Measurements from ENCODE around the gene SNX4. TPM values are rescaled to one million over a fixed set of nuclear protein-coding genes. Genes with fewer than 3 reads are reported as not detected.
"Not testable (repeated sequence)": the region's sequence is repeated elsewhere in the genome, so short reads cannot be mapped to it uniquely, and the experiment has no call there.

SNX4 gene
- total and polyA plus RNA-seq, 5 donors from 2014 or later = 23.0 to 36.6 (median 26.0) TPM

DNA sequence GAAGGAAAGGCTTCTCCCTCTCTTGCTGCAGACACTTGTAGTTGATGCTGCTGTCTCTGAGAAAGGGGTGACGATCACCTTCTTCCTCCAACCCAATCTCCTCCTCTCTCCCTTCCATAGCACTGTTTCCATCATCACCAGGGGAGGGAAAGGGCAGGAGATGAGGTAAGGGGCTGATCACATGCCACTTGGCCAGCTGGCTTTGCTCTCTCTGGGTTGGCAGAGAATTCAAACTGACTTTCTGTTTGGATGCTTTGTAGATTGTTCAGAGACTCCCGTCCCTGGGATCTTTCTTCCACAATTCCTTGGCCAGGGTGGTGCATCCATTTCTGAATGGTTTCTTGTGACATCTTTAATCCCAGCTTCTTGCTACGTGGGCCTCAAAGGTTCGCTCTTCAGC lies 101.7 kb downstream of the SNX4 start:
- no peaks in the 10 kb centered on the region for H3K36me3 Mint-ChIP-seq
- no peak for ATAC-seq (ENCODE audit: low read depth in 2 of 2)
- no peaks in the 10 kb centered on the region for H3K4me1 ChIP-seq (ENCODE audit: control insufficient read depth, insufficient read depth, low read length, poor library complexity, severe bottlenecking)

DNA sequence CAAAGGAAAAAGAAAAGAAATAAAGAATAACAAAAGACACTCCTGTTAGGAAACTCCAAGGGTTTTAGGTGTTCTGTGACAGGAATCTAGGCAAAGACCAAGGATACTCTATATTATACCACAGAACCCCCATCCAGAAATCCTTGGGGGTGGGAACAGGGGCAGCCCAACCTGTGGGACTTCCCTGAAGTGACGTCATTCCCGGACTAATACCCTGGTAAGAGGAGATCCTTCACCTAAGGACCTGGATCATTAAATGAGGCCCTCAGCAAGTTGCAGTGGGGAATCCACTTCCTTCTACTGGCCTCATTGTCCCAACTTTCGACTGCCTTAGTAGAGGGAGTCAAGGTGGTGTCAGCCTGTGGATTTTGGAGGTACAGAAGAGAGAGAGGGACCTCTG lies 103.8 kb downstream of the SNX4 start:
- ATAC-seq (ENCODE audit: low read depth in 2 of 2) = no peak
- peaks cover 6% of the 10 kb centered on the region for H3K27me3 Mint-ChIP-seq
- H3K36me3 Mint-ChIP-seq = no peaks in the 10 kb centered on the region
- Histone ChIP-seq H3K4me1 (ENCODE audit: control insufficient read depth, insufficient read depth, low read length, poor library complexity, severe bottlenecking) (no peaks in the 10 kb centered on the region), H3K27ac (ENCODE audit: insufficient read depth, low read length, poor library complexity, severe bottlenecking) (no peak overlapping the region), H3K9me3 (ENCODE audit: control insufficient read depth in 2 of 2, low read length in 2 of 2) (no peaks in the 10 kb centered on the region), H3K27me3 (ENCODE audit: control insufficient read depth, insufficient read depth, low read length) (no peaks in the 10 kb centered on the region), H3K36me3 (ENCODE audit: control insufficient read depth, insufficient read depth, low read length) (no peaks in the 10 kb centered on the region), H3K4me3 (ENCODE audit: low read depth, low read length) (no peak overlapping the region)
- H3K4me1 Mint-ChIP-seq = no peaks in the 10 kb centered on the region
- no peak for DNase-seq
- peaks cover 0 to 4% (median 0%) of the 10 kb centered on the region in 7 donors for H3K9me3 Mint-ChIP-seq
- no peak overlapping the region for H3K27ac Mint-ChIP-seq
- H3K4me3 Mint-ChIP-seq = no peak overlapping the region

More for the DNA sequence above, 101.7 kb downstream of the SNX4 start:
- no peak for DNase-seq
- H3K4me1 Mint-ChIP-seq = no peaks in the 10 kb centered on the region
- Histone ChIP-seq H3K27ac (ENCODE audit: insufficient read depth, low read length, poor library complexity, severe bottlenecking) (no peak overlapping the region), H3K4me3 (ENCODE audit: low read depth, low read length) (no peak overlapping the region), H3K27me3 (ENCODE audit: control insufficient read depth, insufficient read depth, low read length) (no peaks in the 10 kb centered on the region), H3K9me3 (ENCODE audit: control insufficient read depth in 2 of 2, low read length in 2 of 2) (no peaks in the 10 kb centered on the region), H3K36me3 (ENCODE audit: control insufficient read depth, insufficient read depth, low read length) (no peaks in the 10 kb centered on the region)
- peaks cover 13% of the 10 kb centered on the region for H3K27me3 Mint-ChIP-seq
- no peak overlapping the region for H3K27ac Mint-ChIP-seq
- H3K9me3 Mint-ChIP-seq = peaks cover 0 to 2% (median 0%) of the 10 kb centered on the region in 7 donors
- no peak overlapping the region for H3K4me3 Mint-ChIP-seq

DNA sequence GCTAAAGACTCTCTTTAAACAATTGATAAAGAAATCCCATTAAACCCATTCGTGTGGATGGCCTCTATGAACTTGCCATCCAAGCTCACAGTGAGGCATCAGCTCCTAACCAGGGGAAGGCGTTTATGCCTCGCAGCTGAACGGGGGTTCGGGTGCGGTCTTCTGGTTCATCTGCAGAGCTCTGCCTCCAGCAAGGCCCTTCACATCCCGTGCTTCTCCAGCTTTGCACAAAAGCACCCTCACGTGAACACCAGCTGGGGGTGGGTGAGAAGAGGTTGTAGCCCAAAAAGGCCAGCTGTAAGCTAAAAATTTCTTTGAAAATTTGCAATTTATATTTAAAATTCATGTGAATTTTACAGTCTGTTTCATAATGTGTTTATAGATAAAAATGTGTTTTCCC lies 105.3 kb downstream of the SNX4 start:
- H3K36me3 Mint-ChIP-seq = no peaks in the 10 kb centered on the region

DNA sequence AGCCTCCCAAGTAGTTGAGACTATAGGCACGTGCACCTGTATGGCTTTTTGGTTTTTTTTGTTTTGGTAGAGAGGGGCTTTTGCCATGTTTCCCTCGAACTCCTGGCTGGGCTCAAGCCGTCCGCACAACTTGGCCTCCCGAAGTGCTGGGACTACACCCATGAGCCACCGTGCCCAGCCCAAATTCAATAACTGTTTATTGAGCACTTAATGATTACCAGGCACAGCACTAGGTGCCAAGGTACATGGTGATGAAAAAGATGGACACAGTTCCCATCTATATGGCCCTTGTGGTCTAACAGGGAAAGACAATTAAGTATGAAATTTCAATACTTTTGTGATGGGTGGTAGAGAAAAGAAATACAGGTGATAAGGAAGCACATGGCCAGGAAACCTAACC lies 109.1 kb downstream of the SNX4 start:
- Histone ChIP-seq H3K36me3 (ENCODE audit: control insufficient read depth, insufficient read depth, low read length) (no peaks in the 10 kb centered on the region), H3K27ac (ENCODE audit: insufficient read depth, low read length, poor library complexity, severe bottlenecking) (no peak overlapping the region), H3K4me3 (ENCODE audit: low read depth, low read length) (no peak overlapping the region), H3K4me1 (ENCODE audit: control insufficient read depth, insufficient read depth, low read length, poor library complexity, severe bottlenecking) (no peaks in the 10 kb centered on the region), H3K27me3 (ENCODE audit: control insufficient read depth, insufficient read depth, low read length) (no peaks in the 10 kb centered on the region), H3K9me3 (ENCODE audit: control insufficient read depth in 2 of 2, low read length in 2 of 2) (no peaks in the 10 kb centered on the region)
- Mint-ChIP-seq H3K36me3 (peaks cover 4% of the 10 kb centered on the region), H3K27me3 (peaks cover 17% of the 10 kb centered on the region), H3K9me3 (peaks cover 0 to 10% (median 2%) of the 10 kb centered on the region in 7 donors), H3K4me1 (no peaks in the 10 kb centered on the region), H3K4me3 (no peak overlapping the region), H3K27ac (no peak overlapping the region)
- ATAC-seq (ENCODE audit: low read depth in 2 of 2) (no peak), DNase-seq (no peak)

More for the DNA sequence above, 105.3 kb downstream of the SNX4 start:
- Mint-ChIP-seq H3K27ac (no peak overlapping the region), H3K4me3 (no peak overlapping the region), H3K9me3 (peaks cover 0 to 4% (median 0%) of the 10 kb centered on the region in 7 donors), H3K4me1 (no peaks in the 10 kb centered on the region), H3K27me3 (peaks cover 5% of the 10 kb centered on the region)
- H3K4me3 ChIP-seq (ENCODE audit: low read depth, low read length) = no peak overlapping the region
- no peaks in the 10 kb centered on the region for H3K4me1 ChIP-seq (ENCODE audit: control insufficient read depth, insufficient read depth, low read length, poor library complexity, severe bottlenecking)
- DNase-seq (no peak), ATAC-seq (ENCODE audit: low read depth in 2 of 2) (no peak)
- H3K27ac ChIP-seq (ENCODE audit: insufficient read depth, low read length, poor library complexity, severe bottlenecking) = no peak overlapping the region
- no peaks in the 10 kb centered on the region for H3K27me3 ChIP-seq (ENCODE audit: control insufficient read depth, insufficient read depth, low read length)
- H3K36me3 ChIP-seq (ENCODE audit: control insufficient read depth, insufficient read depth, low read length) = no peaks in the 10 kb centered on the region
- H3K9me3 ChIP-seq (ENCODE audit: control insufficient read depth in 2 of 2, low read length in 2 of 2) = no peaks in the 10 kb centered on the region

DNA sequence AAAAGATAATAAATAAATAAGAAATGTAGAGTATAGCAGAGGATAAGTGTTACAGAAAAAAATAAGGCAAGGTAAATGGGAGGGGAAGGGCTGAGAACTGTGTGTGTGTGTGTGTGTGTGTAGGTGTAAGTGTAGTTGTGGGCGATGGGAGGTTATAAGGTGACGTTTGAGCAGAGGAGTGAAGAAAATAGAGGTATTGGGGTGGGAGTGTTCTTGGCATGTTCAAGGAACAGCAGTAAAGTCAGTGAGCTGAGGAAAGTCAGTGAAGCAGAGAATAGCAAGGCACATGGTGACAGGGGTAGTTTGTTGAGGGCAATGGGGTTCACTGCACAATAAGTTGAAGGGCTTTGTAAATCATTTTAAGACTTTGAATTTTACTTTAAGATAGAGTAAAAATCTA lies 113.9 kb downstream of the SNX4 start:
- H3K9me3 ChIP-seq (ENCODE audit: control insufficient read depth in 2 of 2, low read length in 2 of 2) = peaks cover 0 to 6% of the 10 kb centered on the region in 2 experiments
- Mint-ChIP-seq H3K27ac (peak overlapping the region in 1 of 3 donors; percentile 41), H3K27me3 (peaks cover 43% of the 10 kb centered on the region), H3K9me3 (peaks cover 0 to 19% (median 5%) of the 10 kb centered on the region in 7 donors), H3K4me3 (no peak overlapping the region), H3K36me3 (peaks cover 10% of the 10 kb centered on the region), H3K4me1 (no peaks in the 10 kb centered on the region)
- no peaks in the 10 kb centered on the region for H3K36me3 ChIP-seq (ENCODE audit: control insufficient read depth, insufficient read depth, low read length)
- ATAC-seq (ENCODE audit: low read depth in 2 of 2) (no peak), DNase-seq (no peak)
- peaks cover 3% of the 10 kb centered on the region for H3K27me3 ChIP-seq (ENCODE audit: control insufficient read depth, insufficient read depth, low read length)
- no peak overlapping the region for H3K27ac ChIP-seq (ENCODE audit: insufficient read depth, low read length, poor library complexity, severe bottlenecking)
- no peaks in the 10 kb centered on the region for H3K4me1 ChIP-seq (ENCODE audit: control insufficient read depth, insufficient read depth, low read length, poor library complexity, severe bottlenecking)
- H3K4me3 ChIP-seq (ENCODE audit: low read depth, low read length) = no peak overlapping the region

DNA sequence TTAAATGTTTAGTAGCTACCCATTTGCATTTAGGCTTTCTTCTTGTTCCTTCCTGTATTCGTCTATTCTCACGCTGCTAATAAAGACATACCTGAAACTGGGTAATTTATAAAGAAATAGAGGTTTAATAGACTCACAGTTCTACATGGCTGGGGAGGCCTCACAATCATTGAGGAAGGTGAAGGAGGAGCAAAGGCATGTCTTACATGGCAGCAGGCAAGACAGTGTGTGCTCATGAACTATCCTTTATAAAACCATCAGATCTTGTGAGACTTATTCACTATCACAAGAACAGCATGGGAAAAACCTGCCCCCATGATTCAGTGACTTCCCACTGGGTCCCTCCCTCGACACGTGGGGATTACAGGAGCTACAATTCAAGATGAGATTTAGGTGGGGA lies 114.5 kb downstream of the SNX4 start:
- not testable (repeated sequence) for H3K9me3 ChIP-seq (ENCODE audit: control insufficient read depth in 2 of 2, low read length in 2 of 2); H3K4me3 ChIP-seq (ENCODE audit: low read depth, low read length); H3K27me3 ChIP-seq (ENCODE audit: control insufficient read depth, insufficient read depth, low read length); H3K4me3 Mint-ChIP-seq; DNase-seq; H3K4me1 ChIP-seq (ENCODE audit: control insufficient read depth, insufficient read depth, low read length, poor library complexity, severe bottlenecking); H3K4me1 Mint-ChIP-seq; H3K27ac ChIP-seq (ENCODE audit: insufficient read depth, low read length, poor library complexity, severe bottlenecking); H3K36me3 ChIP-seq (ENCODE audit: control insufficient read depth, insufficient read depth, low read length); H3K27ac Mint-ChIP-seq; ATAC-seq (ENCODE audit: low read depth in 2 of 2)
- peaks cover 0 to 19% (median 5%) of the 10 kb centered on the region in 7 donors for H3K9me3 Mint-ChIP-seq
- peaks cover 10% of the 10 kb centered on the region for H3K36me3 Mint-ChIP-seq
- H3K27me3 Mint-ChIP-seq = peaks cover 48% of the 10 kb centered on the region

DNA sequence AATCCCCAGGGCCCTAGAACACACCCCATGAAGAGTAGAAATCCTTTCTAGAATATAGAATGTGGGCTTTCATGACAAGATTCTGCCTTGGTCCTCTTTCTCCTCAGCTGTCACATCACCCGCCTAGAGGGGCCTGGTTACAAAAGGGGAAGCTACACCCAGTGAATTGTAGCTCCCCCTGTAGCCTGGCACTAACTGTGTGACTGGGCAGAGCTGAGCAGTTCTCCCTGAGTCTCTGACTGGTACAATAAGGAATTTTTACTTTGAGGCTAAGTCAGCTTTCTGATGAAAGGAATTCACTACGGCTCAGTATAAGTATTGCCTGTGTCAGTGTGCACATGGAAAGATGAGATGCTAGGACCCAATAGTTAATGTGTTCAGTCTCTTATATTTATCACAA lies 116.2 kb downstream of the SNX4 start:
- DNase-seq (no peak), ATAC-seq (ENCODE audit: low read depth in 2 of 2) (no peak)
- Histone ChIP-seq H3K27me3 (ENCODE audit: control insufficient read depth, insufficient read depth, low read length) (peaks cover 3% of the 10 kb centered on the region), H3K4me3 (ENCODE audit: low read depth, low read length) (no peak overlapping the region), H3K4me1 (ENCODE audit: control insufficient read depth, insufficient read depth, low read length, poor library complexity, severe bottlenecking) (no peaks in the 10 kb centered on the region), H3K9me3 (ENCODE audit: control insufficient read depth in 2 of 2, low read length in 2 of 2) (peaks cover 0 to 6% of the 10 kb centered on the region in 2 experiments), H3K27ac (ENCODE audit: insufficient read depth, low read length, poor library complexity, severe bottlenecking) (no peak overlapping the region), H3K36me3 (ENCODE audit: control insufficient read depth, insufficient read depth, low read length) (no peaks in the 10 kb centered on the region)
- Mint-ChIP-seq H3K27me3 (peaks cover 53% of the 10 kb centered on the region), H3K27ac (no peak overlapping the region), H3K4me3 (no peak overlapping the region), H3K4me1 (no peaks in the 10 kb centered on the region), H3K9me3 (peaks cover 0 to 19% (median 5%) of the 10 kb centered on the region in 7 donors), H3K36me3 (peaks cover 10% of the 10 kb centered on the region)

DNA sequence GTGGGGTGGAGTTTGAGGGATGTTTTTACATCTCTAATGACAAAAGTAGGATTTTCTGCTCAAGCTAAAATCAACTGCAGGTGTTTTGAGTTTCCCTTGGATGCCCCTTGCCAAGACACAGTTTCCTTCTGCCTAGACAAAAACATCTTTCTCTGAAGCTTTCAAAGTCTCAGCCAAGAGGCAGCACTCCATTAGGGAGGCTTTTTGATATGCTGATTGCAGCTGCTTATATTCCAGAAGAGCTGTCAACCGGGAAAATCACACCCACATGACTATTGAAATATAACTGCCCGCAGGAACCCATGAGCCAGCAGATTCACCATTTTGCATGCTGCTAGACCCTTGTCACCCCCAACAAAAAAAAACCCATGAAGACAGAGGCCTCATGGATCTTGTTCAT lies 117.4 kb downstream of the SNX4 start:
- no peaks in the 10 kb centered on the region for H3K36me3 ChIP-seq (ENCODE audit: control insufficient read depth, insufficient read depth, low read length)
- H3K27me3 Mint-ChIP-seq = peaks cover 58% of the 10 kb centered on the region
- H3K27ac Mint-ChIP-seq = no peak overlapping the region
- DNase-seq (no peak), ATAC-seq (ENCODE audit: low read depth in 2 of 2) (no peak)
- peaks cover 0 to 6% of the 10 kb centered on the region in 2 experiments for H3K9me3 ChIP-seq (ENCODE audit: control insufficient read depth in 2 of 2, low read length in 2 of 2)
- no peak overlapping the region for H3K4me3 ChIP-seq (ENCODE audit: low read depth, low read length)
- H3K36me3 Mint-ChIP-seq = peaks cover 10% of the 10 kb centered on the region
- peaks cover 2 to 19% (median 5%) of the 10 kb centered on the region in 7 donors for H3K9me3 Mint-ChIP-seq
- H3K27ac ChIP-seq (ENCODE audit: insufficient read depth, low read length, poor library complexity, severe bottlenecking) = no peak overlapping the region
- H3K27me3 ChIP-seq (ENCODE audit: control insufficient read depth, insufficient read depth, low read length) = peaks cover 7% of the 10 kb centered on the region
- H3K4me1 ChIP-seq (ENCODE audit: control insufficient read depth, insufficient read depth, low read length, poor library complexity, severe bottlenecking) = no peaks in the 10 kb centered on the region
- no peaks in the 10 kb centered on the region for H3K4me1 Mint-ChIP-seq
- no peak overlapping the region for H3K4me3 Mint-ChIP-seq

All from CD4-positive, CD25-positive, alpha-beta regulatory T cell (primary cell).